ENCODE measurements around the gene SRSF5.

DNA sequence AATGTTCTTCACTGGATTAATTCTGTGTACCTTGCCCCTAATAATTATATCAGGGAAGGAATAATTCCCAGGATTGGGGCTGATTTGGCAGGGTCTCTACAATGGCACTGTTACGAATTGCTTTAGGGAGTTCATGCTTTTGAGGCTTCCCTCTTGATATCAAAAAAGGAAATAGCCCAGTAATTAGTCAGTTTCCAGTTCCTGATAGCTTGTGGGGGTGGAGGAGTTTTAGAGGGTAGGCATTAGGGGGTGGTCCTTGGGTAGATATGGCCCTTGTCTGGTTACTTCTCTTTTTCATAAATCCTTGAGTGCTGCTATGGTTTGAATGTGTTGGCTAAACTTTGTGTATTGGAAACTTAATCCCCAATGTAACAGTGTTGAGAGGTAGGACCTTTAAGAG is 6.1 kb upstream of the SRSF5 start:
- TF ChIP-seq, protein P1, sequence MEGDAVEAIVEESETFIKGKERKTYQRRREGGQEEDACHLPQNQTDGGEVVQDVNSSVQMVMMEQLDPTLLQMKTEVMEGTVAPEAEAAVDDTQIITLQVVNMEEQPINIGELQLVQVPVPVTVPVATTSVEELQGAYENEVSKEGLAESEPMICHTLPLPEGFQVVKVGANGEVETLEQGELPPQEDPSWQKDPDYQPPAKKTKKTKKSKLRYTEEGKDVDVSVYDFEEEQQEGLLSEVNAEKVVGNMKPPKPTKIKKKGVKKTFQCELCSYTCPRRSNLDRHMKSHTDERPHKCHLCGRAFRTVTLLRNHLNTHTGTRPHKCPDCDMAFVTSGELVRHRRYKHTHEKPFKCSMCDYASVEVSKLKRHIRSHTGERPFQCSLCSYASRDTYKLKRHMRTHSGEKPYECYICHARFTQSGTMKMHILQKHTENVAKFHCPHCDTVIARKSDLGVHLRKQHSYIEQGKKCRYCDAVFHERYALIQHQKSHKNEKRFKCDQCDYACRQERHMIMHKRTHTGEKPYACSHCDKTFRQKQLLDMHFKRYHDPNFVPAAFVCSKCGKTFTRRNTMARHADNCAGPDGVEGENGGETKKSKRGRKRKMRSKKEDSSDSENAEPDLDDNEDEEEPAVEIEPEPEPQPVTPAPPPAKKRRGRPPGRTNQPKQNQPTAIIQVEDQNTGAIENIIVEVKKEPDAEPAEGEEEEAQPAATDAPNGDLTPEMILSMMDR (conservative IDR thresholded peaks at IDR 0.05), result no peak
- TF ChIP-seq EZH2 (IDR thresholded peaks at IDR 0.05; ENCODE audit: low read depth), result no peak
